PFSK-1 (cell line): ENCODE data around the gene CELF5.

Experiments
- POLR2AphosphoS5 ChIP-seq: IDR thresholded peaks from 2 replicates; pipeline ENCODE4 v1.6.1; 2012; ENCODE audit warnings: low read depth, mild to moderate bottlenecking, control low read depth, low read length, moderate library complexity
- REST ChIP-seq, 2 experiments: IDR thresholded peaks; 2 replicates each; pipeline versions ENCODE4 v1.6.1 to v1.8.0; 2011 to 2012; ENCODE audit warnings: low read depth in 2 of 2, low read length in 2 of 2, control low read depth in 1 of 2, inconsistent platforms in 1 of 2, mild to moderate bottlenecking in 1 of 2, moderate library complexity in 1 of 2; ENCODE audit not compliant: insufficient read depth in 1 of 2
- SIN3A ChIP-seq: IDR thresholded peaks from 2 replicates; pipeline ENCODE4 v1.6.1; 2012; ENCODE audit warnings: mild to moderate bottlenecking, low read length, moderate library complexity, borderline replicate concordance; ENCODE audit not compliant: insufficient read depth
- TAF1 ChIP-seq: IDR thresholded peaks from 2 replicates; pipeline ENCODE4 v1.6.1; 2012; ENCODE audit warnings: low read length, control low read depth, borderline replicate concordance; ENCODE audit not compliant: insufficient read depth

GRCh38 chr19:3193256-3194105 is 31.0 kb upstream of the CELF5 start:
- no peak for TF ChIP-seq POLR2AphosphoS5
- TF ChIP-seq SIN3A: no peak
- no peak for TF ChIP-seq TAF1
- TF ChIP-seq REST (IDR thresholded peaks at IDR 0.05; ENCODE audit: insufficient read depth in 1 of 2, low read depth in 2 of 2, low read length in 2 of 2): no peak
